ENCODE results near the gene NTF4.

NTF4 gene

DNA sequence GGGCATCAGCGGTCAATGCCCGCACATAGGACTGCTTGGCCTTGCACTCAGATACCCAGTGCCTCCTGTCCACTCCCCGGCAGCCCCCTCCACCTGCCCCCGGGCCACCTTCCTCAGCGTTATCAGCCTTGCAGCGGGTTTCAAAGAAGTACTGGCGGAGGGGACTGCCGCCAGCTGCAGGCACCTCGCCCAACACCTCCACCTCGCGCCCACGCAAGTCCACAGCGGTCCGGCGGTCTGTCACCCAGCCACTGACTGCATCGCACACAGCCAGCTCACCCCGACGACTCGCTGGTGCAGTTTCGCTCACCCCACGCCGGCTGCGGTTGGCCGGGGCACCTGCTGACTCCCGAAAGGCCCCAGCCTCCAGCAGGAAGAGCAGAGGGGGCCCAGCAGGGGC, 3.2 kb downstream of the NTF4 start:
- no peak for ATAC-seq
- TF ChIP-seq ARNTL (CRISPR knock-in tag; IDR thresholded peaks at IDR 0.05; ENCODE audit: borderline replicate concordance, low read depth) = no peak
- no peak for TF ChIP-seq PPARA (CRISPR knock-in tag; IDR thresholded peaks at IDR 0.05; ENCODE audit: borderline replicate concordance)
- TF ChIP-seq ZNF565 (CRISPR knock-in tag; conservative IDR thresholded peaks at IDR 0.05; ENCODE audit: low read depth) = no peak
- TF ChIP-seq, protein P1, sequence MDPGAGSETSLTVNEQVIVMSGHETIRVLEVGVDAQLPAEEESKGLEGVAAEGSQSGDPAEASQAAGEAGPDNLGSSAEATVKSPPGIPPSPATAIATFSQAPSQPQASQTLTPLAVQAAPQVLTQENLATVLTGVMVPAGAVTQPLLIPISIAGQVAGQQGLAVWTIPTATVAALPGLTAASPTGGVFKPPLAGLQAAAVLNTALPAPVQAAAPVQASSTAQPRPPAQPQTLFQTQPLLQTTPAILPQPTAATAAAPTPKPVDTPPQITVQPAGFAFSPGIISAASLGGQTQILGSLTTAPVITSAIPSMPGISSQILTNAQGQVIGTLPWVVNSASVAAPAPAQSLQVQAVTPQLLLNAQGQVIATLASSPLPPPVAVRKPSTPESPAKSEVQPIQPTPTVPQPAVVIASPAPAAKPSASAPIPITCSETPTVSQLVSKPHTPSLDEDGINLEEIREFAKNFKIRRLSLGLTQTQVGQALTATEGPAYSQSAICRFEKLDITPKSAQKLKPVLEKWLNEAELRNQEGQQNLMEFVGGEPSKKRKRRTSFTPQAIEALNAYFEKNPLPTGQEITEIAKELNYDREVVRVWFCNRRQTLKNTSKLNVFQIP (CRISPR knock-in tag; IDR thresholded peaks at IDR 0.05; ENCODE audit: borderline replicate concordance, low read depth) = no peak
- TF ChIP-seq BACH2 (CRISPR knock-in tag; IDR thresholded peaks at IDR 0.05; ENCODE audit: borderline replicate concordance) = no peak
- TF ChIP-seq ZNF70 (CRISPR knock-in tag; IDR thresholded peaks at IDR 0.05) = no peak
- TF ChIP-seq, protein P2, sequence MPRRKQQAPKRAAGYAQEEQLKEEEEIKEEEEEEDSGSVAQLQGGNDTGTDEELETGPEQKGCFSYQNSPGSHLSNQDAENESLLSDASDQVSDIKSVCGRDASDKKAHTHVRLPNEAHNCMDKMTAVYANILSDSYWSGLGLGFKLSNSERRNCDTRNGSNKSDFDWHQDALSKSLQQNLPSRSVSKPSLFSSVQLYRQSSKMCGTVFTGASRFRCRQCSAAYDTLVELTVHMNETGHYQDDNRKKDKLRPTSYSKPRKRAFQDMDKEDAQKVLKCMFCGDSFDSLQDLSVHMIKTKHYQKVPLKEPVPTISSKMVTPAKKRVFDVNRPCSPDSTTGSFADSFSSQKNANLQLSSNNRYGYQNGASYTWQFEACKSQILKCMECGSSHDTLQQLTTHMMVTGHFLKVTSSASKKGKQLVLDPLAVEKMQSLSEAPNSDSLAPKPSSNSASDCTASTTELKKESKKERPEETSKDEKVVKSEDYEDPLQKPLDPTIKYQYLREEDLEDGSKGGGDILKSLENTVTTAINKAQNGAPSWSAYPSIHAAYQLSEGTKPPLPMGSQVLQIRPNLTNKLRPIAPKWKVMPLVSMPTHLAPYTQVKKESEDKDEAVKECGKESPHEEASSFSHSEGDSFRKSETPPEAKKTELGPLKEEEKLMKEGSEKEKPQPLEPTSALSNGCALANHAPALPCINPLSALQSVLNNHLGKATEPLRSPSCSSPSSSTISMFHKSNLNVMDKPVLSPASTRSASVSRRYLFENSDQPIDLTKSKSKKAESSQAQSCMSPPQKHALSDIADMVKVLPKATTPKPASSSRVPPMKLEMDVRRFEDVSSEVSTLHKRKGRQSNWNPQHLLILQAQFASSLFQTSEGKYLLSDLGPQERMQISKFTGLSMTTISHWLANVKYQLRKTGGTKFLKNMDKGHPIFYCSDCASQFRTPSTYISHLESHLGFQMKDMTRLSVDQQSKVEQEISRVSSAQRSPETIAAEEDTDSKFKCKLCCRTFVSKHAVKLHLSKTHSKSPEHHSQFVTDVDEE (CRISPR knock-in tag; IDR thresholded peaks at IDR 0.05) = no peak
- no peak for TF ChIP-seq SNAI2 (CRISPR knock-in tag; IDR thresholded peaks at IDR 0.05)
- no peak for TF ChIP-seq GLIS3 (CRISPR knock-in tag; IDR thresholded peaks at IDR 0.05)
- TF ChIP-seq RARB (CRISPR knock-in tag; IDR thresholded peaks at IDR 0.05) = no peak
- no peak for TF ChIP-seq ESRRG (CRISPR knock-in tag; IDR thresholded peaks at IDR 0.05)
- no peak for TF ChIP-seq TOX (CRISPR knock-in tag; IDR thresholded peaks at IDR 0.05; ENCODE audit: borderline replicate concordance)

DNA sequence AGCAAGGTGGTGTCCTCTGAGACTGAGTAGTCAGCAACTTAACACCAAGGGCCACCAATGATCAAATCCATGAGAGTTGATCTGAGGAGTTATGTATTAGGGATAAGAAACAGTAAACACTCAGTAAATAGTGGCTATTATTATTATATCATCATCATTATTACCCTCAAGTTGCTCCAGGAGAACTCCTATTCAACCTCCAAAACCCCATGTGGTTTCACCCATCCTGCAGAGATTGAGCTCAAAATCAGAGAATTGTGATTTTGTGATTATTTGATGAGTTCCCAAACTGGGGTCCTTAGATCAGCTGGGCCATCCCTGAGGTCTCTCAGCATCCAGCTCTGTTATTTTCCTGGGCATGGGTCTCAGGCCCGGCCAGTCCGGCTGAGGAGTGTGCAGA, 3.6 kb downstream of the NTF4 start:
- TF ChIP-seq, protein P3, sequence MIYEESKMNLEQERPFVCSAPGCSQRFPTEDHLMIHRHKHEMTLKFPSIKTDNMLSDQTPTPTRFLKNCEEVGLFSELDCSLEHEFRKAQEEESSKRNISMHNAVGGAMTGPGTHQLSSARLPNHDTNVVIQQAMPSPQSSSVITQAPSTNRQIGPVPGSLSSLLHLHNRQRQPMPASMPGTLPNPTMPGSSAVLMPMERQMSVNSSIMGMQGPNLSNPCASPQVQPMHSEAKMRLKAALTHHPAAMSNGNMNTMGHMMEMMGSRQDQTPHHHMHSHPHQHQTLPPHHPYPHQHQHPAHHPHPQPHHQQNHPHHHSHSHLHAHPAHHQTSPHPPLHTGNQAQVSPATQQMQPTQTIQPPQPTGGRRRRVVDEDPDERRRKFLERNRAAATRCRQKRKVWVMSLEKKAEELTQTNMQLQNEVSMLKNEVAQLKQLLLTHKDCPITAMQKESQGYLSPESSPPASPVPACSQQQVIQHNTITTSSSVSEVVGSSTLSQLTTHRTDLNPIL (CRISPR knock-in tag; IDR thresholded peaks at IDR 0.05; ENCODE audit: low read depth) = no peak
- TF ChIP-seq ISL1 (CRISPR knock-in tag; IDR thresholded peaks at IDR 0.05) (no peak), ARNTL (CRISPR knock-in tag; IDR thresholded peaks at IDR 0.05; ENCODE audit: borderline replicate concordance, low read depth) (no peak), TCF4 (CRISPR knock-in tag; IDR thresholded peaks at IDR 0.05; ENCODE audit: borderline replicate concordance) (no peak), ZNF565 (CRISPR knock-in tag; conservative IDR thresholded peaks at IDR 0.05; ENCODE audit: low read depth) (no peak), PPARA (CRISPR knock-in tag; IDR thresholded peaks at IDR 0.05; ENCODE audit: borderline replicate concordance) (no peak), ZFP3 (CRISPR knock-in tag; IDR thresholded peaks at IDR 0.05) (peak; percentile 99), GLIS3 (CRISPR knock-in tag; IDR thresholded peaks at IDR 0.05) (no peak)
- ATAC-seq = no peak

DNA sequence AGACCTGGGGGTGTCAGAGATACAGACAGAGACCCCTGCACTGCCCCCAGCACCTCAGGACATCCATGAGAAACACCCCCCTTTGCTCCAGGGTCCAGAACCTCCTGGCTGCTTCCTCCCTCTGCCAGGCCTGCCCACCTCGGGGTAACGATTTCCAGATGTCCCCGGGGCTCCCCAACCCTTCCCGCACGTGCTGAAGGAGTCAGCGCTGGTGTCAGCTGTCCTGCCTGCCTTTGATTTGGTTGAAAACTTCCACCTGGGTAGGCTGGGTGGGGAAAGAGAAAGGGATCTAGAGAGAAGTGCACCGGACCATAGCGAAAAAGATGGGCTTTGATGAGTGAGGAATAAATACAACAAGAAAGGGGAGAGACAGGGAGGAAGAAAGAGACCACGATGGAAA, 5.6 kb downstream of the NTF4 start:
- TF ChIP-seq TOX (CRISPR knock-in tag; IDR thresholded peaks at IDR 0.05; ENCODE audit: borderline replicate concordance) = no peak
- no peak for TF ChIP-seq ZNF565 (CRISPR knock-in tag; conservative IDR thresholded peaks at IDR 0.05; ENCODE audit: low read depth)
- TF ChIP-seq ZNF8 (CRISPR knock-in tag; IDR thresholded peaks at IDR 0.05) = no peak
- TF ChIP-seq, protein P3 (CRISPR knock-in tag; IDR thresholded peaks at IDR 0.05; ENCODE audit: low read depth) = no peak
- TF ChIP-seq ZC3H10 (CRISPR knock-in tag; IDR thresholded peaks at IDR 0.05) = no peak
- TF ChIP-seq ISL1 (CRISPR knock-in tag; IDR thresholded peaks at IDR 0.05) = no peak
- no peak for TF ChIP-seq ZFP30 (CRISPR knock-in tag; IDR thresholded peaks at IDR 0.05)
- no peak for TF ChIP-seq SNAI2 (CRISPR knock-in tag; IDR thresholded peaks at IDR 0.05)
- TF ChIP-seq ARNTL (CRISPR knock-in tag; IDR thresholded peaks at IDR 0.05; ENCODE audit: borderline replicate concordance, low read depth) = no peak
- ATAC-seq = no peak

DNA sequence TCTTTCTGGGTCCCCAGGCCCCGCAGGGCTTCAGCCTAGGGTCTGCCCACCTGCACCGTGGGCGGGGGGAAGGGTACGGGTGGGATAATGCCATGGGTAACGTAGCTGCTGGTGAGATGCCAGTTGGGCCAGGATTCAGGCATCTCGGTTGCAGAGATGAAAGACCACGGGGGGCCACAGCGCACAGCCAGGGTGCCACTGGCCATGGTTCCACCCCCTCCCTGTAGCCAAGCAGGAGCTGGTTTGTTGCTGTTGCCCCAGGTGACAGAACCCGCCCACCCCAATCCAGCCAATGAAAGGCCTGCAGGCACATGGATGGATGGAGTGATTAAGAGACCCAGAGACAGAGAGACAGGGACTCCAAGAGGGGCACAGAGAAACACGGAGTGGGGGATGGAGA, 6.1 kb downstream of the NTF4 start:
- ATAC-seq = no peak; the same call in 2 of the 3 replicates

More for the DNA sequence above, 6.1 kb downstream of the NTF4 start:
- TF ChIP-seq ISL1 (CRISPR knock-in tag; IDR thresholded peaks at IDR 0.05) (no peak), BACH2 (CRISPR knock-in tag; IDR thresholded peaks at IDR 0.05; ENCODE audit: borderline replicate concordance) (no peak)

All from SK-N-SH treated with all-trans-retinoic acid at 6 μM for 48 hours (cell line).